ENCODE data around the gene RAB6A. TPM values are rescaled to one million over a fixed set of nuclear protein-coding genes. Genes with fewer than 3 reads are reported as not detected.

RAB6A gene
- total RNA-seq, 4 donors from 2014 or later = 119 to 178 (median 151) TPM

- WGBS, 2 donors = 5 to 10% methylated on average over 21 to 39 of the region's 40 CpGs
- H3K4me3 ChIP-seq (ENCODE audit: low read depth, poor library complexity, severe bottlenecking) = no peak overlapping the region
- intact Hi-C loops (cut with DNase I; ENCODE audit: low total_unique reads) = loop anchor here (5.0 kb wide), 1 partner anchor 34 kb away; no protein-coding TSS in a partner anchor
- TF ChIP-seq CTCF (IDR thresholded peaks at IDR 0.05) (peak in 1 of 3 donors; percentile 90), POLR2A (IDR thresholded peaks at IDR 0.05) (no peak)
- peak; percentile 86 to 98 for DNase-seq (ENCODE audit: low spot score in 2 of 2)
Observed at GRCh38 chr11:73661035-73661628, 99.7 kb downstream of the RAB6A start.

- no peak for DNase-seq (ENCODE audit: low spot score in 2 of 2)
- no peak overlapping the region for H3K4me3 ChIP-seq (ENCODE audit: low read depth, poor library complexity, severe bottlenecking)
- intact Hi-C loops (cut with DNase I; ENCODE audit: low total_unique reads) = loop anchor here (5.0 kb wide), 1 partner anchor 33 kb away; no protein-coding TSS in a partner anchor
- TF ChIP-seq POLR2A (IDR thresholded peaks at IDR 0.05) (no peak), CTCF (IDR thresholded peaks at IDR 0.05) (no peak)
- 40 to 45% methylated on average over 8 to 24 of the region's 25 CpGs for WGBS, 2 donors
Observed at GRCh38 chr11:73660497-73661034, 100.3 kb downstream of the RAB6A start.

GRCh38 chr11:73659961-73660360, 100.9 kb downstream of the RAB6A start:
- no peak for DNase-seq (ENCODE audit: low spot score in 2 of 2)
- intact Hi-C loops (cut with DNase I; ENCODE audit: low total_unique reads) = loop anchor here (5.0 kb wide), 1 partner anchor 33 kb away; no protein-coding TSS in a partner anchor
- WGBS, 2 donors = 74 to 80% methylated on average over 3 of the region's 3 CpGs
- TF ChIP-seq CTCF (IDR thresholded peaks at IDR 0.05) (no peak), POLR2A (IDR thresholded peaks at IDR 0.05) (no peak)
- no peak overlapping the region for H3K4me3 ChIP-seq (ENCODE audit: low read depth, poor library complexity, severe bottlenecking)

- H3K4me3 ChIP-seq (ENCODE audit: low read depth, poor library complexity, severe bottlenecking) = no peak overlapping the region
- TF ChIP-seq CTCF (IDR thresholded peaks at IDR 0.05) = no peak
- no peak for TF ChIP-seq POLR2A (IDR thresholded peaks at IDR 0.05)
- no peak for DNase-seq (ENCODE audit: low spot score in 2 of 2)
- intact Hi-C loops (cut with DNase I; ENCODE audit: low total_unique reads) = no loop called here
- 83 to 96% methylated on average over 3 of the region's 3 CpGs for WGBS, 2 donors
Observed at GRCh38 chr11:73656985-73657384, 103.9 kb downstream of the RAB6A start.

- TF ChIP-seq CTCF (IDR thresholded peaks at IDR 0.05) (no peak), POLR2A (IDR thresholded peaks at IDR 0.05) (no peak)
- H3K4me3 ChIP-seq (ENCODE audit: low read depth, poor library complexity, severe bottlenecking) = no peak overlapping the region
- WGBS, 2 donors = 95 to 98% methylated on average over 8 of the region's 8 CpGs
- no peak for DNase-seq (ENCODE audit: low spot score in 2 of 2)
- intact Hi-C loops (cut with DNase I; ENCODE audit: low total_unique reads) = no loop called here
Observed at GRCh38 chr11:73655686-73656085, 105.2 kb downstream of the RAB6A start.

Measured in lower leg skin (tissue), 4 donors.